IPS DF 19.7 (cell line): Measurements from ENCODE around the gene ZNF639.
"Not testable (repeated sequence)": the region's sequence is repeated elsewhere in the genome, so short reads cannot be mapped to it uniquely, and the experiment has no call there.

ENCODE experiments used
- DNase-seq: peaks from one replicate; pipeline ENCODE4 v3.0.0-alpha.2; 2013; ENCODE audit warnings: low read depth, low spot score

Gene ZNF639

DNA sequence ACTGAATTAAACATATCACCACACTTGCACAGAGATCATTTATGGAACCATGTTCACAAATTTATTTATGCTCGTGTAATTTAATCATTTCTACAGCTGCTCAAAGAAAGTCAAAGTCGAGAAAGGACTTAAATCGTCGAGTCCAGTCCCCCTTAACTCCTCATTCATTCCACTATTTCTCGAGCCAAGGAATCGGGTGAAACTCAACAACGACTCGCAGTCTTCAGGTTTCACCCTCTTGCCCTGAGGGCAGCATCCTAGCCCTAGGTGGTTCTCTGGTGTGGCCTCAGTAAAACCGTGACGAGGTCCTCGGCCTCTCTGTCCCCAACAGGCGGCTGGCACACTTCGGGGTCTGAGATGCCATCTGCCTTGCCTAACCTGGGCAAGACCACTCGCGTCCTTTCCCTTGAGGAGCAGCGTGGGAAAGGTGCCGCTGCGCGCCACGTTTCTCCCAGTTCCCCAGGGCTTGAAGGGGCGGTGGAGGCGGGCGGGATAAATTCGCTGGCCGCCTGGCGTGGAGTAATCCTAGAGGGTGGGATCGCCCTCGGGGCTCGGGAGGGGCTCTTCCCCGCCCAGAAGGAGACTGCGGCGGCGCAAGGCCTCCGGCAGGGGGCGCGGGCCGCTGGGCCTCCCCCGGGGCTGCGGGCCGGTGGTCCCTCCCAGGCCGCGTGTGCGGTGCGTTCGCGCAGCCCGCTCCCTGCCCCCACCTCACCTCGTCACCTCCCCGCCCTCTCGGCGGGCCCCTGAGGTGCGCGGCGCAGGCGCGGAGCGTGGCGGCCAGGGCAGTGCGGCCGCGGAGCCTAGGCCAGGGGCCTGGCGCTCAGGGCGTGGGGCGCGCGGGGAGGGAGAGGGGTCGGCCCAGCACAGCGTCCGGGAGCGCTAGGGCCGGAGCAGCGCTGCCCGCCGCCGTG, at the start of gene ZNF639:
Gene ZNF639 (plus strand): TSS at position 746 of the 911 bp plus-strand sequence. CDS start 5,263 bp downstream, outside the sequence.
- DNase-seq = no peak

- DNase-seq = not testable (repeated sequence)
Observed at GRCh38 chr3:179274434-179274833, 48.4 kb upstream of the ZNF639 start.

- DNase-seq = no peak
Observed at GRCh38 chr3:179276001-179276400, 46.8 kb upstream of the ZNF639 start.

DNA sequence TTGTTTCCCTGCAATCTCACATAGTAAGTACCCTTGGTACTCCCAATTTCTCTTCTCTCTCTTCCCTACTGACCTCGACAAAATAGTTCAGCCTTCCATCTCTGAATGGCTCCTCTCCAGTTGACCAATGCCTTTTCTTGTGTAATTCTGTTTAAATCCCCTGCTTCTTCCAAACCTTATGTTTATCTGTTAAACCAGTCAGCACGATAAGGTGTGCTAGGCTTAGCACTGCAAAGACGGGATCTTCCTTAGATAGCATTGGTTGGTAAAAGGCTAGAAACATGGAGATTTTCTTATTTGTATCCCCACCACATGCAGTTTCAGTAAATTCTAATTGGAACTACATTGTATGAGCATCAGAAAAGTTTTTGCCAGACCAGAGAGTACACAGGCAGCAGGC, 46.1 kb upstream of the ZNF639 start:
- no peak for DNase-seq

GRCh38 chr3:179278151-179278550, 44.7 kb upstream of the ZNF639 start:
- no peak for DNase-seq

GRCh38 chr3:179278932-179279693, 43.7 kb upstream of the ZNF639 start:
- no peak for DNase-seq

- DNase-seq = no peak
Observed at GRCh38 chr3:179279837-179280236, 43.0 kb upstream of the ZNF639 start.

- DNase-seq = no peak
Observed at GRCh38 chr3:179281825-179282224, 41.0 kb upstream of the ZNF639 start.

GRCh38 chr3:179286331-179286730, 36.5 kb upstream of the ZNF639 start:
- no peak for DNase-seq

GRCh38 chr3:179288845-179289244, 34.0 kb upstream of the ZNF639 start:
- no peak for DNase-seq

- DNase-seq = no peak
Observed at GRCh38 chr3:179289295-179289694, 33.5 kb upstream of the ZNF639 start.

GRCh38 chr3:179292450-179292849, 30.4 kb upstream of the ZNF639 start:
- DNase-seq = no peak

DNA sequence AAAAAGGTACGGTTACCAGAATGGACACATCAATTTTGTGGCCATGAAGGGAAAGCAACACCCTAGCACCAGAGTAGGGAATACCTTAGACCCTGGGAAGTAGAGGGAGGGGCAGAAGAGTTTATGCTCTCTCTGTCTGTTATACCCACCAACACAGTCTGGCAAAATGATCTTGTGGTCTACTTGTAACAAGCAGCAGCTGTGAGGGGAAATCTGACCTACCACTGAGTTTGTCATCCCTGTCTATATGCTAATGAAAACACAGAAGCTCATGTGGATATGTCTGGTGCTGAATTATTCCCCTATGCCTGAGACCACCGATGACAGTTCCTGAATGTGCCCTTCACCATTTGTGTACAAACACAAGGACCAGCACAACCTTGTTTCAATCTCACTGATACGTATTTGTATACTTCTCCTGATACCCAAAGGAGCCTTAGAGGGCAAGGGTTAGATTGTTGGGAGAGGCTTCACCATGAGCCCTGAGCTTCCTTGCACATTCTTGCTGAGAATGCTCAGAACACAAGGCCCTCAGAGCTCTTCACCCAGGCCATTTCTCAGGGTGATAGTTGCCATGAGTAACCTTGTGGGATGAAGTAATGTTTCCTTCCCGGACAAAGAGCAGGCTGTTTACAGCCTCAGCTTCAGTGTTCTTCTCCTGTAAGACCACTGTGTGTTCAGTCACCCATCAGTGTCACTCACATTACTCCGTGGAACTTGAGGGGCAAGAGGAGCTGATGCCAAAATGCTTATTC, 24.7 kb upstream of the ZNF639 start:
- no peak for DNase-seq

GRCh38 chr3:179299316-179299715, 23.5 kb upstream of the ZNF639 start:
- no peak for DNase-seq

GRCh38 chr3:179299999-179300613, 22.7 kb upstream of the ZNF639 start:
- no peak for DNase-seq

GRCh38 chr3:179301645-179302044, 21.2 kb upstream of the ZNF639 start:
- DNase-seq = no peak

DNA sequence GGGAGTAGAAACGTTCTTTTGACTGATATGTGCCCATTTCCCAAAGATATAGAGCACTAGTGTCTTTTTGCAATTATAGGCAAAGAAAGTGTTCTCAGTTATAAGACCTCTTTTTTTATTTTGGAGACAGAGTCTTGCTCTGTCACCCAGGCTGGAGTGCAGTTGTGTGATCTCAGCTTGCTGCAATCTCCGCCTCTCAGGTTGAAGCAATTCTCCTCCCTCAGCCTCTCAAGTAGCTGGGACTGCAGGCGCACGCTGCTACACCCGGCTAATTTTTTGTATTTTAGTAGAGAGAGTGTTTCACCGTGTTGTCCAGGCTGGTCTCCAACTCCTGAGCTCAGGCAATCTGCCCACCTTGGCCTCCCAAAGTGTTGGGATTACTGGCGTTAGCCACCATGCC, 20.7 kb upstream of the ZNF639 start:
- DNase-seq = no peak

- DNase-seq = no peak
Observed at GRCh38 chr3:179304605-179305004, 18.2 kb upstream of the ZNF639 start.

DNA sequence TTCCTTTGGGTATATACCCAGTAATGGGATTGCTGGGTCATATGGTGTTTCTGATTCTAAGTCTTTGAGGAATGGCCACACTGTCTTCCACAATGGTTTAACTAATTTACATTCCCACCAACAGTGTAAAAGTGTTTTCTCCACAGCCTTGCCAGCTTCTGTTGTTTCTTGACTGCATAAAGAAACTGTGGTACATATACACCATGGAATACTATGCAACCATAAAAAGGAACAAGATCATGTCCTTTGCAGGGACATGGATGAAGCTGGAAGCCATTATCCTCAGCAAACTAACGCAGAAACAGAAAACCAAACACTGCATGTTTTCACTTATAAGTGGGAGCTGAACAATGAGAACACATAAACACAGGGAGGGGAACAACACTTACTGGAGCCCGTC, 15.5 kb upstream of the ZNF639 start:
- not testable (repeated sequence) for DNase-seq

- DNase-seq = no peak
Observed at GRCh38 chr3:179308001-179308400, 14.8 kb upstream of the ZNF639 start.
